HL-60/S4 treated with retinoic acid at 250 ng/mL for 4 days and 3 days (cell line): ENCODE data around the gene TBC1D10B.
"Not testable (repeated sequence)": the region's sequence is repeated elsewhere in the genome, so short reads cannot be mapped to it uniquely, and the experiment has no call there.

Experiments
- in situ Hi-C: fragments of 300-500 bp; cut with MboI; formaldehyde crosslinking; loops from 2 replicates; pipeline ENCODE4 v1.7.0; 2022; ENCODE audit warnings: low sequenced_read_pairs

TBC1D10B gene

DNA sequence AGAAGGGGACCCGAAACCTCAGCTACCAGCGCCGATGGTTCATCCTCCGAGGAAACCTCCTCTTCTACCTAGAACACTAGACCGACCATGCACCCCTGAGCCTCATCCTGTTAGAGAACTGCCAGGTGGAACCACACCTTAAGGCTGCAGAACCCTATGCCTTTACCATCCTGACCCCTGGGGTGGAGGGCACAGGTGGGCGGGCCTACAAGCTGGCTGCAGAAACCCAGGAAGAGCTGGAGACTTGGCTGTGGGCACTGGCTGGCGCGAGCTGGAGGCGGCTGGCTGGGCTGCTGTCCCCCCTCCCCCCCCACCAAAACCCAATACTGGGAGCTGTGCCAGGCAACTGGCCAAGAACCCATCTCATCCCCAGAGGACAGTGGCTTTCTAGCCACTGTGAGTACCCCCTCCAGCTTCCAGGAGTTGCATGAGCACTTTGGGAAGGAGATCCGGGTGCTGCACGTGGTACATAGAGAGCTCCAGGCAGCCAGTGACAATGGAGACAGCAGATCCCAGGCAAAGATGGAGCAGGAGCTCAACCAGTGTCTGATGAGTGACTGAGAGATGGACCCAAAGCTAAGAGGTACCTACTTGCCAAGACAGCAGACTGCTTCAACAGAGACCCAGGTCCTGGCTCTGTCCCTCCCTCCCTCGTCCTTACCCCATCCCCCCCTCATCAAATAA is 13.8 kb downstream of the TBC1D10B start:
- in situ Hi-C loops = no loop called here

DNA sequence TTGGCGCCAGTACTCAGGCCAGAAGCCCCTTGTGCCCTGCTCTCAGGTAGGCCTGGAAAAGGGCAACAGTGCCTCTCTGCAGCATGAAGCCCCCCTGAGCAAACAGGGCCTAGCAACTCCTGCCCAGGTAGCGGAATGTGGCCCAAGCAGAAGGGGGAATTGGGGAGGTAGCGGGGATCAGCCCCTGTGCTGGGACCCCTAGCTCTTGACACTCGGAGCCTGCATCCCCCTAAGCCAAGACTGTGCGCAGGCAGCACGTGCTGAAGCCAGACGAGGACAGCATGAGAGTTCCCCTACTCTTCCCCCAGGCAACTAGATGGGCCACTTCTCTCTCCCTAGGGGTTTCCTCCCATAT is 14.4 kb downstream of the TBC1D10B start:
- in situ Hi-C loops = no loop called here

DNA sequence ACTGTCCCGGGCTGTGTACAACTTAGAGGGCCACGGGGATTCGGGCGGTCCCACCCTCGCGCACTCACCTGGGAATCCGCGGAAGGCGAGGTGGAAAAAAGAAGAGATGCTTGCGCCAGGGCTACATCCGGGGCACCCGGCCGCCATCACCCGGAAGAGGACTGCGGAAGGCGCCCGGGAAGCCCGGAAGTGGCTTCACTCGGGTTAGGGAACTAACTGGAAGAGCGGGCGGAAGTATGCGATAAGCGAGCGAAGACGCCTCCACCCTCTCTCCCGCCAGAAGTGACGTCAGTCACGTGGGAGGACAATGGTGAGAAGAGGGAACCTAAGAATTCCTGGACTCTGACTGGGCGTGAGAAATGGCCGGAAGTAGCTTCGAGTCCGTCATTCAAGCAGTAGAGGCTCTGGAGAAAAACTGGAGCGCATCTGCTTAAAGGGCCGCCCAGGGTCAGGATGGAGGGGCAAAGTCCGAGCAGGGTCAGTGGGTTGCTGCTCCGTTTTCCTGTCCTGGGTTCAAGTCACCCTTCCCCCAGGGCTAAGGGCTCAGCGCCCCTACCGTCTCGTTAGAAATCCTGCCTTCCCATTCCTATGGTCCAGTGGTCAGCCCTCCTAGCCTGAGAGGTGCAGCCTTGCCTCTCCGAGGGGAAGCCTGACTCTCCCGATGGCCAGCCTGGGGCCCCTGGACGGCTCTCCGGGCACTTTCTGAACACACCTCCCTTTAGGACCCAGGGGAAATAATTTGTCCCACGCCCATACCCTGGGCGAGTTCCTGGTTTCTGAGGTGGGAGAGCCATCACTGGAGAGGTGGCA is 14.9 kb downstream of the TBC1D10B start, which contains the start of gene CD2BP2:
CD2BP2 (minus strand) TSS at position 165 of the 810 bp plus-strand sequence. CDS start 627 bp downstream, outside the sequence.
- in situ Hi-C loops = no loop called here

DNA sequence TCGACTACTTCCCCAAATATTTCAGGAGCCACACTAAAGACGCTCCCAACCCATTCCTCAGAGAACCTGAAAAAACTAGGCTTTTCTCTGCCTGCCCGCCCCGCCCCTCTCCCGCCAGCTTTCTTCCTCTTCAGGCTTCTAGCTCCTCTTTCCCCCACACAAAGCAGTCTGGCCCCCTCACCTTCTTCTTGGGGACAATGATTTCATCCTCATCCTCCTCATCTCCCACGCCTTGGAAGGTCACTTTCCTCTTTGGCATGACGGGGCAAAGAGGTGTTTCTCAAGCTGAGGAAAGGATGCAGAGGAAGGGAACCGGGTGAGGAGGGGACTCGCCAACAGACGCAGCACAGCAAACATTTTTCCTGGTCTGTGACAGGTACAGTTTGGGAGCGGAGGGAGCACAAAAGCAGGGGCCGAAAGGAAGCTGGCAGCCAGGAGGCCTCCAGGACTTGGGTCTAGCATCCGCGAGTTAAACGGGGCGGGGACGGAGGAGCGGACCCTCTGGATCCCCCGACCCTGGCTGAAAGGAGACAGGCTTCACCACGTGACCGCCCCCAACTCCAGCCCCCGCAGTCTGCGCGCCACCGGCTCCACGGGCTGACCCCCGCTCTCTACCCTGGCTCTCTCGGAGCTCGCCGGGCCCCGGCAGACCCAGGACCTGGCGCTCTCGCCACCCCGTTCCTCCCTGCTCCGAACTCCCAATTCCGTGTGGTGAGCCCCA is 15.7 kb downstream of the TBC1D10B start:
- in situ Hi-C loops = loop anchor here (5.0 kb wide), 1 partner anchor 48 kb away; no protein-coding TSS in a partner anchor

GRCh38 chr16:30353438-30354129 is 16.7 kb downstream of the TBC1D10B start:
- in situ Hi-C loops = loop anchor here (5.0 kb wide), 1 partner anchor 49 kb away; no protein-coding TSS in a partner anchor

GRCh38 chr16:30352488-30353401 is 17.5 kb downstream of the TBC1D10B start:
- in situ Hi-C loops = loop anchor here (5.0 kb wide), 1 partner anchor 50 kb away; no protein-coding TSS in a partner anchor

GRCh38 chr16:30351586-30352419 is 18.5 kb downstream of the TBC1D10B start:
- in situ Hi-C loops = loop anchor here (5.0 kb wide), 1 partner anchor 50 kb away; no protein-coding TSS in a partner anchor

- in situ Hi-C loops = loop anchor here (5.0 kb wide), 1 partner anchor 51 kb away; no protein-coding TSS in a partner anchor
Observed at GRCh38 chr16:30351001-30351441, 19.3 kb downstream of the TBC1D10B start.

DNA sequence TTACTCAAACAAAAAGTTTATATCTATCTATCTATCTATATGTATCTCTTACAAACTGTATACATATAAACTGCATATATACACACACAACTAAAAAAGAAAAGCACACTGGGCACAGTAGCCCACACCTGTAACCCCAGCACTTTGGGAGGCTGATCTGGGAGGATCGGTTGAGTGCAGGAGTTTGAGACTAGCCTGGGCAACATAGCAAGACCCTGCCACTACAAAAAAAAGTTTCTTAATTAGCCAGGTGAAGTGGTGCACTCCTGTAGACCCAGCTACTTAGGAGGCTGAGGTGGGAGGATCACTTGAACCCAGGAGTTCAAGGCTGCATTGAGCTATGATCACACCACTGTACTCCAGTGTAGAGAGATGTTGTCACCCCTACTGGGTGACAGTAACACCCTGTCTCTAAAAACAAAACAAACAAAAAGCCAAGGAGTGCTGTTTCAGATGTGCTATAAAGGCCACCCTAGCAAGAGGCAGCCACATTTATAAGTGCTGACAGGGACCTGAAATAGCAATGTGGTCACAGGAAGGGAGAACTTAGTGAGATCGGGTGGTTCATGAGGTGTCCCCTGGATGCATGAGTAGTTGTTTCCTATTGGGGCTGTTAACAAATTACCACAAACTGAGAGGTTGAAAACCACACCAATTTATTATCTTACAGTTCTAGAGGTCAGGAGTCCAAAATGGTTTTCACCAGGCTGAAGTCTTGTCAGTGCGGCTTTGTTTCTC is 20.0 kb downstream of the TBC1D10B start:
- in situ Hi-C loops = loop anchor here (5.0 kb wide), 1 partner anchor 52 kb away; no protein-coding TSS in a partner anchor

- in situ Hi-C loops = loop anchor here (5.0 kb wide), 1 partner anchor 53 kb away; no protein-coding TSS in a partner anchor
Observed at GRCh38 chr16:30349675-30350074, 20.6 kb downstream of the TBC1D10B start.

- in situ Hi-C loops = no loop called here
Observed at GRCh38 chr16:30348929-30349328, 21.4 kb downstream of the TBC1D10B start.

GRCh38 chr16:30348113-30348512 is 22.2 kb downstream of the TBC1D10B start:
- in situ Hi-C loops = no loop called here

DNA sequence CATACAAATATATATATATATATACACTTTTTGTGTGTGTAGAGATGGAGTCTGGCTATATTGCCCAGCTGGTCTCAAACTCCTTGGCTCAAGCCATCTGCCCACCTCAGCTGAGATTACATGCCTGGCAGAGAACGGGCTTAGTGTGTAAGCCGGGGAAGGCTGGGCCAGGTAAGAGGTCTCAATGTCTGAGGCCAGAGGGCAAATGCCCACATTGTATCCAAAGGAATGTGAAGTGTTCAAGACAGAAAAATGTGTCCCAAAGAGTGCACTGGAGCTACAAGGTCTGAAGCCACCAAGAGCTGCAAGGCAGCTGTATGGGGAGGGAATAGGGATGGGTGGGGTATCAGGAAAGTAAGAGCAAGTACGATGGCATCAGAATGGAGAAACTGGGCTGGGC is 24.0 kb downstream of the TBC1D10B start:
- in situ Hi-C loops = no loop called here

- in situ Hi-C loops = not testable (repeated sequence)
Observed at GRCh38 chr16:30343491-30343820, 26.8 kb downstream of the TBC1D10B start.

DNA sequence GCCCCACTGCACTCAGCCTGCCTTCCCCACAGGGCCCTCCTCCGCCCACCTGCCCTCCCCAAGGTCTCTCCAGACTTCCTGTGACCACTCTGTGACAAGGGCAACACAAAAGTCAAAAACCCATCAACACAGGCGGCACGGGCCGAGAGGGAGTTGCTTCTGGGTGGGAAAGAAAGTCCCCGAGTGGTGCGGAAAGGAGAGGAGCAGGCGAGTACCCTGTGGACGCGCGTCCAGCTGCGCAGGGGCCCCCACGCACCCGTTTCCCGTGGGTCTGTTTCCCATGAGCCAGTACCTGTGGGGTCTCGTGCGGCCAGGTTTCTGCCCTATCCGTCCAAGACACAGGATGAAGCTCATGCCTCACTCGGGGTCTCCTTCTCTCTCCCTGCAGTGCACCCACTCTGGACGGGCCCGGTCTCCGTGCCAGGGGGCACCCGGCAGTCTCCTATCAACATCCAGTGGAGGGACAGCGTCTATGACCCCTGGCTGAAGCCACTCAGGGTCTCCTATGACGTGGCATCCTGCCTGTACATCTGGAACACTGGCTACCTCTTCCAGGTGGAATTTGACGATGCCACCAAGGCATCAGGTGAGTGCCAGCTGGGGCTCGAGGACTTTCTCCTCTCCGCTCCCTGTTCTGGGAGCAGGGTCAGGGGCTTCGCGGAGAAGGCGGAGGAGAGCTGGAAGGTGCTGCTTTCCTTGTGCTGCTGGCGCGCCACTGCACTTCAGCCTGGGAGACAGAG is 27.4 kb downstream of the TBC1D10B start:
- in situ Hi-C loops = no loop called here

DNA sequence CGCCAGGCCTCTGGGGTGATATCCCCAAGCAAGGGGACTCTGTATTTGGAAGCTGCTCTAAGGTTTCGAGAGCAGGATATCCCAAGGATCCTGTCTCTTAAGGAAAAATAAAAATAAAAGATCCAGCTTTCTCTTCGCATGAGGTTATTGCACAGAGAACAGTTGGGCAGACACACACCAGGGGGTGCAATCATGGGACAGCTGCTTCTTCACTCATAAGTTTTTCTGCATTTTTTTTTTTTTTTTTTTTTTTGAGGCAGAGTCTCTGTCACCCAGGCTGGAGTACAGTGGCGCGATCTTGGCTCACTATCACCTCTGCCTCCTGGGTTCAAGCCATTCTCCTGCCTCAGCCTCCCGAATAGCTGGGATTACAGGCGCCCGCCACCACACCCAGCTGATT is 28.3 kb downstream of the TBC1D10B start:
- in situ Hi-C loops = not testable (repeated sequence)

GRCh38 chr16:30340621-30341020 is 29.7 kb downstream of the TBC1D10B start:
- in situ Hi-C loops = no loop called here
